ENCODE data around the gene GMIP. TPM values are rescaled to one million over a fixed set of nuclear protein-coding genes. Genes with fewer than 3 reads are reported as not detected.
"Not testable (repeated sequence)": the region's sequence is repeated elsewhere in the genome, so short reads cannot be mapped to it uniquely, and the experiment has no call there.

GMIP gene
- total RNA-seq, 1 experiment from 2014 or later: 18.1 TPM

- TF ChIP-seq, protein P1, sequence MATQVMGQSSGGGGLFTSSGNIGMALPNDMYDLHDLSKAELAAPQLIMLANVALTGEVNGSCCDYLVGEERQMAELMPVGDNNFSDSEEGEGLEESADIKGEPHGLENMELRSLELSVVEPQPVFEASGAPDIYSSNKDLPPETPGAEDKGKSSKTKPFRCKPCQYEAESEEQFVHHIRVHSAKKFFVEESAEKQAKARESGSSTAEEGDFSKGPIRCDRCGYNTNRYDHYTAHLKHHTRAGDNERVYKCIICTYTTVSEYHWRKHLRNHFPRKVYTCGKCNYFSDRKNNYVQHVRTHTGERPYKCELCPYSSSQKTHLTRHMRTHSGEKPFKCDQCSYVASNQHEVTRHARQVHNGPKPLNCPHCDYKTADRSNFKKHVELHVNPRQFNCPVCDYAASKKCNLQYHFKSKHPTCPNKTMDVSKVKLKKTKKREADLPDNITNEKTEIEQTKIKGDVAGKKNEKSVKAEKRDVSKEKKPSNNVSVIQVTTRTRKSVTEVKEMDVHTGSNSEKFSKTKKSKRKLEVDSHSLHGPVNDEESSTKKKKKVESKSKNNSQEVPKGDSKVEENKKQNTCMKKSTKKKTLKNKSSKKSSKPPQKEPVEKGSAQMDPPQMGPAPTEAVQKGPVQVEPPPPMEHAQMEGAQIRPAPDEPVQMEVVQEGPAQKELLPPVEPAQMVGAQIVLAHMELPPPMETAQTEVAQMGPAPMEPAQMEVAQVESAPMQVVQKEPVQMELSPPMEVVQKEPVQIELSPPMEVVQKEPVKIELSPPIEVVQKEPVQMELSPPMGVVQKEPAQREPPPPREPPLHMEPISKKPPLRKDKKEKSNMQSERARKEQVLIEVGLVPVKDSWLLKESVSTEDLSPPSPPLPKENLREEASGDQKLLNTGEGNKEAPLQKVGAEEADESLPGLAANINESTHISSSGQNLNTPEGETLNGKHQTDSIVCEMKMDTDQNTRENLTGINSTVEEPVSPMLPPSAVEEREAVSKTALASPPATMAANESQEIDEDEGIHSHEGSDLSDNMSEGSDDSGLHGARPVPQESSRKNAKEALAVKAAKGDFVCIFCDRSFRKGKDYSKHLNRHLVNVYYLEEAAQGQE (IDR thresholded peaks at IDR 0.05; ENCODE audit: insufficient read depth in 1 of 2, low read depth in 2 of 2, low read length in 1 of 2): no peak
- TF ChIP-seq, protein P2, sequence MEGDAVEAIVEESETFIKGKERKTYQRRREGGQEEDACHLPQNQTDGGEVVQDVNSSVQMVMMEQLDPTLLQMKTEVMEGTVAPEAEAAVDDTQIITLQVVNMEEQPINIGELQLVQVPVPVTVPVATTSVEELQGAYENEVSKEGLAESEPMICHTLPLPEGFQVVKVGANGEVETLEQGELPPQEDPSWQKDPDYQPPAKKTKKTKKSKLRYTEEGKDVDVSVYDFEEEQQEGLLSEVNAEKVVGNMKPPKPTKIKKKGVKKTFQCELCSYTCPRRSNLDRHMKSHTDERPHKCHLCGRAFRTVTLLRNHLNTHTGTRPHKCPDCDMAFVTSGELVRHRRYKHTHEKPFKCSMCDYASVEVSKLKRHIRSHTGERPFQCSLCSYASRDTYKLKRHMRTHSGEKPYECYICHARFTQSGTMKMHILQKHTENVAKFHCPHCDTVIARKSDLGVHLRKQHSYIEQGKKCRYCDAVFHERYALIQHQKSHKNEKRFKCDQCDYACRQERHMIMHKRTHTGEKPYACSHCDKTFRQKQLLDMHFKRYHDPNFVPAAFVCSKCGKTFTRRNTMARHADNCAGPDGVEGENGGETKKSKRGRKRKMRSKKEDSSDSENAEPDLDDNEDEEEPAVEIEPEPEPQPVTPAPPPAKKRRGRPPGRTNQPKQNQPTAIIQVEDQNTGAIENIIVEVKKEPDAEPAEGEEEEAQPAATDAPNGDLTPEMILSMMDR (IDR thresholded peaks at IDR 0.05): no peak
- TF ChIP-seq POLR2AphosphoS5 (IDR thresholded peaks at IDR 0.05; ENCODE audit: low read depth, low read length) (no peak), SIN3A (IDR thresholded peaks at IDR 0.05; ENCODE audit: borderline replicate concordance, insufficient read depth, low read depth, low read length) (no peak), TCF7L2 (IDR thresholded peaks at IDR 0.05; ENCODE audit: low read depth, low read length) (no peak)
- H3K9me3 ChIP-seq (ENCODE audit: control insufficient read depth, insufficient read depth, low read depth, low read length): no peaks in the 10 kb centered on the region
- H3K36me3 ChIP-seq (ENCODE audit: control insufficient read depth, insufficient read depth, low read length): no peaks in the 10 kb centered on the region
- POLR2A ChIA-PET: no interaction called here
- no peaks in the 10 kb centered on the region for H3K4me1 ChIP-seq (ENCODE audit: control insufficient read depth, insufficient read depth, low read length)
- ATAC-seq (no peak), DNase-seq (ENCODE audit: low read depth, low spot score) (no peak)
- H3K27ac ChIP-seq (ENCODE audit: low read length): no peak overlapping the region
- no TSS peak for BruUV-seq (replicated peaks)
- in situ Hi-C loops (cut with HindIII; ENCODE audit: low pct_unique_long_range_greater_than_20kb, low sequenced_read_pairs) (no loop called here), intact Hi-C loops (cut with micrococcal nuclease; ENCODE audit: unreplicated experiment) (no loop called here)
- CTCF ChIA-PET: interaction anchor here (0.6 kb wide), 1 partner anchor 17 kb away, joined by 3 read pairs; no protein-coding TSS in a partner anchor
- no peaks in the 10 kb centered on the region for H3K27me3 ChIP-seq (ENCODE audit: control insufficient read depth, insufficient read depth, low read length)
- no peak overlapping the region for H3K4me3 ChIP-seq (ENCODE audit: low read depth in 2 of 2, low read length in 2 of 2)
These were observed 43.6 kb upstream of the GMIP start for GRCh38 chr19:19687090-19687489.

GRCh38 chr19:19686580-19686979, 43.1 kb upstream of the GMIP start:
- Histone ChIP-seq H3K27ac (ENCODE audit: low read length) (no peak overlapping the region), H3K36me3 (ENCODE audit: control insufficient read depth, insufficient read depth, low read length) (no peaks in the 10 kb centered on the region), H3K4me3 (ENCODE audit: low read depth in 2 of 2, low read length in 2 of 2) (no peak overlapping the region), H3K27me3 (ENCODE audit: control insufficient read depth, insufficient read depth, low read length) (no peaks in the 10 kb centered on the region), H3K9me3 (ENCODE audit: control insufficient read depth, insufficient read depth, low read depth, low read length) (no peaks in the 10 kb centered on the region), H3K4me1 (ENCODE audit: control insufficient read depth, insufficient read depth, low read length) (no peaks in the 10 kb centered on the region)
- ATAC-seq: no peak
- TF ChIP-seq, protein P1 (IDR thresholded peaks at IDR 0.05; ENCODE audit: insufficient read depth in 1 of 2, low read depth in 2 of 2, low read length in 1 of 2): no peak
- TF ChIP-seq TCF7L2 (IDR thresholded peaks at IDR 0.05; ENCODE audit: low read depth, low read length) (no peak), SIN3A (IDR thresholded peaks at IDR 0.05; ENCODE audit: borderline replicate concordance, insufficient read depth, low read depth, low read length) (no peak), POLR2AphosphoS5 (IDR thresholded peaks at IDR 0.05; ENCODE audit: low read depth, low read length) (no peak)
- TF ChIP-seq, protein P2 (IDR thresholded peaks at IDR 0.05): no peak
- no TSS peak for BruUV-seq (replicated peaks)
- in situ Hi-C loops (cut with HindIII; ENCODE audit: low pct_unique_long_range_greater_than_20kb, low sequenced_read_pairs): no loop called here
- DNase-seq (ENCODE audit: low read depth, low spot score): no peak
- ChIA-PET CTCF (interaction anchor here (0.6 kb wide), 1 partner anchor 17 kb away, joined by 3 read pairs; no protein-coding TSS in a partner anchor), POLR2A (no interaction called here)
- intact Hi-C loops (cut with micrococcal nuclease; ENCODE audit: unreplicated experiment): no loop called here

GRCh38 chr19:19686119-19686518, 42.7 kb upstream of the GMIP start:
- ATAC-seq; H3K4me1 ChIP-seq (ENCODE audit: control insufficient read depth, insufficient read depth, low read length); H3K4me3 ChIP-seq (ENCODE audit: low read depth in 2 of 2, low read length in 2 of 2); CTCF ChIA-PET; H3K36me3 ChIP-seq (ENCODE audit: control insufficient read depth, insufficient read depth, low read length); H3K27me3 ChIP-seq (ENCODE audit: control insufficient read depth, insufficient read depth, low read length); in situ Hi-C loops (cut with HindIII; ENCODE audit: low pct_unique_long_range_greater_than_20kb, low sequenced_read_pairs); H3K9me3 ChIP-seq (ENCODE audit: control insufficient read depth, insufficient read depth, low read depth, low read length); H3K27ac ChIP-seq (ENCODE audit: low read length); DNase-seq (ENCODE audit: low read depth, low spot score); POLR2A ChIA-PET; BruUV-seq (replicated peaks); intact Hi-C loops (cut with micrococcal nuclease; ENCODE audit: unreplicated experiment): not testable (repeated sequence)

All from Panc1 (cell line).